GM23248 (cell line): ENCODE data around the gene ZNF93. TPM values are rescaled to one million over a fixed set of nuclear protein-coding genes. Genes with fewer than 3 reads are reported as not detected.

ENCODE experiments used
- DNase-seq: peaks from one replicate; pipeline ENCODE4 v3.0.0-alpha.2; 2015
- H2AFZ ChIP-seq: fragments of 200-600 bp; sonication (generic); 2 replicates; pipeline ENCODE4 v1.6.1; 2016; ENCODE audit warnings: antibody characterized with exemption
- H3F3A ChIP-seq: fragments of 200-600 bp; sonication (generic); 2 replicates; pipeline ENCODE4 v1.6.1; 2016; ENCODE audit warnings: mild to moderate bottlenecking, antibody characterized with exemption, mixed run types; ENCODE audit not compliant: insufficient read depth
- H3K27ac ChIP-seq: fragments of 200-600 bp; sonication (generic); 2 replicates; pipeline ENCODE4 v1.5.1; 2016; ENCODE audit warnings: mild to moderate bottlenecking
- H3K27me3 ChIP-seq: fragments of 200-600 bp; sonication (generic); replicated peaks from 2 replicates; pipeline ENCODE4 v1.6.1; 2016; ENCODE audit warnings: mild to moderate bottlenecking; ENCODE audit not compliant: insufficient read depth
- H3K36me3 ChIP-seq: fragments of 200-600 bp; sonication (generic); 2 replicates; pipeline ENCODE4 v1.6.1; 2016; ENCODE audit warnings: low read depth, mild to moderate bottlenecking
- H3K4me1 ChIP-seq: fragments of 200-600 bp; sonication (generic); 2 replicates; pipeline ENCODE4 v1.6.1; 2016; ENCODE audit warnings: mild to moderate bottlenecking; ENCODE audit not compliant: insufficient read depth
- H3K4me2 ChIP-seq: fragments of 200-600 bp; sonication (generic); one replicate; pipeline ENCODE4 v1.6.1; 2016; ENCODE audit warnings: mild to moderate bottlenecking; ENCODE audit not compliant: unreplicated experiment
- H3K4me3 ChIP-seq: fragments of 200-600 bp; sonication (generic); 2 replicates; pipeline ENCODE4 v1.5.1; 2016; ENCODE audit warnings: mild to moderate bottlenecking
- H3K79me2 ChIP-seq: fragments of 200-600 bp; sonication (generic); 2 replicates; pipeline ENCODE4 v1.6.1; 2016; ENCODE audit warnings: mild to moderate bottlenecking; ENCODE audit not compliant: insufficient read depth
- H3K9ac ChIP-seq: fragments of 200-600 bp; sonication (generic); 2 replicates; pipeline ENCODE4 v1.6.1; 2016; ENCODE audit warnings: mild to moderate bottlenecking
- H3K9me2 ChIP-seq: fragments of 200-600 bp; sonication (generic); 2 replicates; pipeline ENCODE4 v1.6.1; 2016; ENCODE audit warnings: mixed run types, mild to moderate bottlenecking, moderate library complexity; ENCODE audit not compliant: insufficient read depth
- H3K9me3 ChIP-seq: fragments of 200-600 bp; sonication (generic); one replicate; pipeline ENCODE4 v1.6.1; 2017; ENCODE audit warnings: low read depth
- H4K20me1 ChIP-seq: fragments of 200-600 bp; sonication (generic); 2 replicates; pipeline ENCODE4 v1.6.0; 2016; ENCODE audit not compliant: insufficient read depth
- EZH2 ChIP-seq: fragments of 200-600 bp; sonication (generic); IDR thresholded peaks from 2 replicates; pipeline ENCODE4 v1.6.1; 2018; ENCODE audit warnings: antibody characterized with exemption, mild to moderate bottlenecking; ENCODE audit not compliant: insufficient read depth, poor library complexity, severe bottlenecking
- EZH2phosphoT487 ChIP-seq: fragments of 200-600 bp; sonication (generic); IDR thresholded peaks from 2 replicates; pipeline ENCODE4 v1.6.1; 2018; ENCODE audit warnings: antibody characterized with exemption, moderate library complexity, mild to moderate bottlenecking, low read depth; ENCODE audit not compliant: insufficient read depth
- WGBS, 2 experiments: methylation state at CpG; one replicate each; pipeline ENCODE4 v1.1.6; 2015 to 2017; ENCODE audit warnings: low lambda C conversion rate in 2 of 2, low coverage in 1 of 2; ENCODE audit errors: missing lambda C conversion rate in 2 of 2; 5-methylcytosine and 5-hydroxymethylcytosine counted together
- in situ Hi-C: fragments of 300-500 bp; cut with MboI; formaldehyde crosslinking; loops from 2 replicates; pipeline ENCODE4 v1.15.0; 2020
- polyA plus RNA-seq: library from polyadenylated mRNA; unstranded; fragments of >200 nt; fragmentation: Nextera tagmentation; extraction: Ambion mirVana; gene quantifications from 2 replicates; pipeline ENCODE4 v1.2.1, GENCODE V29; 2016
- total RNA-seq: library from RNA; depleted of rRNA; stranded (reverse); fragments of >200 nt; shearing (Covaris generic); gene quantifications from 2 replicates; pipeline ENCODE4 v1.2.3, GENCODE V29; 2014

The ZNF93 gene
- total and polyA plus RNA-seq, 2 experiments from 2014 or later, result 4.5 to 5.0 TPM

GRCh38 chr19:19944583-19944880 is 43.8 kb downstream of the ZNF93 start:
- Histone ChIP-seq H3K4me1 (no peaks in the 10 kb centered on the region), H3K4me3 (no peak overlapping the region), H3K4me2 (no peak overlapping the region), H3K36me3 (no peaks in the 10 kb centered on the region), H3K27me3 (no peaks in the 10 kb centered on the region), H3F3A (no peaks in the 10 kb centered on the region), H2AFZ (no peak overlapping the region), H3K79me2 (no peaks in the 10 kb centered on the region), H3K9me2 (no peaks in the 10 kb centered on the region), H3K27ac (no peak overlapping the region), H3K9me3 (no peaks in the 10 kb centered on the region), H4K20me1 (no peaks in the 10 kb centered on the region), H3K9ac (no peak overlapping the region)
- in situ Hi-C loops, result loop anchor here (25.0 kb wide), 1 partner anchor 407 kb away; the partner anchor contains the start of genes CILP2 and YJEFN3
- 70 to 79% methylated on average over 3 of the region's 3 CpGs for WGBS, 2 experiments
- DNase-seq, result no peak
- TF ChIP-seq EZH2phosphoT487, result no peak
- no peak for TF ChIP-seq EZH2

- Histone ChIP-seq H3F3A (no peaks in the 10 kb centered on the region), H3K4me2 (no peak overlapping the region), H3K36me3 (no peaks in the 10 kb centered on the region), H3K4me1 (no peaks in the 10 kb centered on the region), H3K4me3 (no peak overlapping the region), H3K9me2 (no peaks in the 10 kb centered on the region), H3K79me2 (no peaks in the 10 kb centered on the region), H3K9me3 (no peaks in the 10 kb centered on the region), H3K27me3 (no peaks in the 10 kb centered on the region), H3K27ac (no peak overlapping the region), H3K9ac (no peak overlapping the region), H4K20me1 (no peaks in the 10 kb centered on the region), H2AFZ (no peak overlapping the region)
- in situ Hi-C loops, result loop anchor here (25.0 kb wide), 1 partner anchor 409 kb away; the partner anchor contains the start of genes CILP2 and YJEFN3
- 35 to 36% methylated on average over 4 of the region's 4 CpGs for WGBS, 2 experiments
- DNase-seq, result no peak
- TF ChIP-seq EZH2phosphoT487, result no peak
- no peak for TF ChIP-seq EZH2
Observed at GRCh38 chr19:19946226-19946625, 45.5 kb downstream of the ZNF93 start.

- in situ Hi-C loops, result loop anchor here (25.0 kb wide), 1 partner anchor 411 kb away; the partner anchor contains the start of genes CILP2 and YJEFN3
Observed at GRCh38 chr19:19948800-19949199, 48.1 kb downstream of the ZNF93 start.

GRCh38 chr19:19955208-19955607 is 54.5 kb downstream of the ZNF93 start:
- Histone ChIP-seq H3K4me1 (no peaks in the 10 kb centered on the region), H3F3A (no peaks in the 10 kb centered on the region), H3K9me2 (no peaks in the 10 kb centered on the region), H3K36me3 (no peaks in the 10 kb centered on the region), H4K20me1 (no peaks in the 10 kb centered on the region), H3K27ac (no peak overlapping the region), H3K9ac (no peak overlapping the region), H3K4me2 (no peak overlapping the region), H3K27me3 (no peaks in the 10 kb centered on the region), H2AFZ (no peak overlapping the region), H3K79me2 (no peaks in the 10 kb centered on the region), H3K9me3 (no peaks in the 10 kb centered on the region), H3K4me3 (no peak overlapping the region)
- TF ChIP-seq EZH2phosphoT487, result no peak
- TF ChIP-seq EZH2, result no peak
- DNase-seq, result no peak
- in situ Hi-C loops, result no loop called here
- WGBS, 2 experiments, result 64 to 69% methylated on average over 9 of the region's 9 CpGs

More at GRCh38 chr19:19948800-19949199, 48.1 kb downstream of the ZNF93 start:
- TF ChIP-seq EZH2phosphoT487, result no peak
- no peak for TF ChIP-seq EZH2
- Histone ChIP-seq H3K9me2 (no peaks in the 10 kb centered on the region), H3K4me3 (no peak overlapping the region), H3K27me3 (no peaks in the 10 kb centered on the region), H3K36me3 (no peaks in the 10 kb centered on the region), H3K79me2 (no peaks in the 10 kb centered on the region), H3K9ac (no peak overlapping the region), H3K4me1 (no peaks in the 10 kb centered on the region), H3K27ac (no peak overlapping the region), H2AFZ (no peak overlapping the region), H3F3A (no peaks in the 10 kb centered on the region), H4K20me1 (no peaks in the 10 kb centered on the region), H3K9me3 (no peaks in the 10 kb centered on the region), H3K4me2 (no peak overlapping the region)
- no peak for DNase-seq
- 36 to 40% methylated on average over 5 of the region's 5 CpGs for whole genome bisulfite sequencing, 2 experiments
